HG03521 (cell line): Measurements from ENCODE around the gene PERP.
"Not testable (repeated sequence)": the region's sequence is repeated elsewhere in the genome, so short reads cannot be mapped to it uniquely, and the experiment has no call there.

Source experiments
- ATAC-seq: cut with Tn5 transposase; IDR thresholded peaks from one replicate; pipeline ENCODE4 v1.9.1; 2021; ENCODE audit warnings: mild to moderate bottlenecking, moderate library complexity; ENCODE audit not compliant: unreplicated experiment

Gene PERP

DNA sequence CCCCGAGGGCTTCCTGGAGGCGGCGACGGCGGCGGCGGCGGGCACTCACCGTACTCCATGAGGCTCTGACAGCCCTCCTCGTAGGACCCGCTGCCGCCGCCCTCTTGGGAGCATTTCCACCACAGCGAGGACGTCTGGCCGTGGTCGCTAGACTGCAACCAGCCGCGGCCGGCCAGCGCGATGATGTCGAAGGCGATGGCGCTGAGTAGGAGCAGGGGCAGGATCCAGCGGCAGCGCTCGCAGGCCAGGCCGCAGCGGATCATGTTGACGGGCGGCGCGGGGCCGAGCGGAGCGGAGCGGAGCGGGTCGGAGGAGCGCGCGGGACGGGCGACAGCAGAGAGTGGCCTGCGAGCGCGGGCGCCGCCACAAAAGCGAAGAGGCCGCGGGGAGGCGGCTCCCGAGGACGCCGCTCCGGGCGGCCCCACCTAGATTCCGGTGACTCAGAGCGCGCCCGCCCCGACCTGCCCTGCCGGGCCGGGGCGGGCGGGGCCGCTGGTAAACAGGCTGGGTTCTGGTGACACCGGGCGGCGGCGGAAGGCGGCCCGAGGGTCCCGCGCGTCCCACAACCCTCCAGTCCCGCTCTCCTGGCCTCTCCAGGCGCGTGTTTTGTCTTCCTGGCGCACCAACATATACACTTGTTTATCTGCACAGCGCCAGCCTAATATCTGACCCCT, at the start of gene PERP:
PERP (minus strand) TSS at position 342 of the 674 bp plus-strand sequence; CDS start at position 263, 79 bp downstream.
- ATAC-seq: peak; percentile 59

GRCh38 chr6:138155443-138155842, 48.2 kb upstream of the PERP start:
- ATAC-seq: no peak

- no peak for ATAC-seq
Measured at GRCh38 chr6:138146544-138146943, 39.3 kb upstream of the PERP start.

GRCh38 chr6:138145402-138145801, 38.2 kb upstream of the PERP start:
- peak; percentile 81 for ATAC-seq

DNA sequence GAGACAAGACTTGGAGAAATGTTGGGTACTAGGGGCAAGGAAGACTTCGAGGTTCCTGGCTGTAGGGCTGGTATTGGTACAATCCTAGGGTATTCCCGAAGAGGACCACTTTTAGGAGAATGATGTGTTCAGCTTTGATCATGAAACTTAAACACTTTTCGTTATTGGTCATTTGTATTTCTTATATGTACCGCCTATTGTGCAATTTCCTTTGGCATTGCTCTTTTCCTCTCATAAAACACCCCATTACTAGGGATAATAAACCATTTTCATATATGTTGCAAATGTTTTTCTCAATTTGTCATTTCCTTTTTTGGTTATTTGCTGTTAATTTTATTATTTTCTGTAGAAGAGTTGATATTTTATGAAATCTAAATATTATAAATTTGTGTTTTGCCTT, 35.6 kb upstream of the PERP start:
- ATAC-seq: no peak

DNA sequence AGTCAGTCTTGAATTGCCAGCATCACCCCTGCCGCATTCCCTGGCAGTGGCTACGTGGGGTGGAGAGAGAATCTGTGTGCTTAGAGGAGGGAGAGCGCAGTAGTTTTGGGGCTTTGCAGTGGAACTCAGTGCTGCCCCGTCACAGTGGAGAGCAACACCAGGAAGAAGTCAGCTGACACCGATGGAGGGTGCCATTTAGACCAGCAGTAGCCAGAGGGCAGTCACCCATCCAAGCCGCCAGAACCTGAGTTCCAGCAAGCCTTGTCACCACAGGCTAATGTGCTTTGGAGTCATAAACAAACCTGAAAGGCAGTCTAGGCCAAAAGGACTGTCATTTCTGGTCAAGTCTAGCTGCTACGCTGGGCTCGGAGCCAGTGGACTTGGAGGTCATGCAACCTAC, 22.0 kb upstream of the PERP start:
- no peak for ATAC-seq

- ATAC-seq: no peak
Measured at GRCh38 chr6:138128096-138128495, 20.9 kb upstream of the PERP start.

DNA sequence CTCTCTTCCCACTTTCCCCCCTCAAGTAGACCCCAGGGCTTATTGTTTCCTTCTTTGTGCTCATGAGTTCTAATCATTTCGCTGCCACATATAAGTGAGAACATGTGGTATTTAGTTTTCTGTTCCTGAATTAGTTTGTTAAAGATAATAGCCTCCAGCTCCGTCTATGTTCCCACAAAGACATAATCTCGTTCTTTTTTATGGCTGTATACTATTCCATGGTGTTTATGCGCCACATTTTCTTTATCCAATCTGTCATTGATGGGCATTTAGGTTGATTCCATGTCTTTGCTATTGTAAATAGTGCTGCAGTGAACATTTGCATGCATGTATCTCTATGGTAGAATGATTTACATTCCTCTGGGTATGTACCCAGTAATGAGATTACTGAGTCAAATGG, 16.9 kb upstream of the PERP start:
- no peak for ATAC-seq

DNA sequence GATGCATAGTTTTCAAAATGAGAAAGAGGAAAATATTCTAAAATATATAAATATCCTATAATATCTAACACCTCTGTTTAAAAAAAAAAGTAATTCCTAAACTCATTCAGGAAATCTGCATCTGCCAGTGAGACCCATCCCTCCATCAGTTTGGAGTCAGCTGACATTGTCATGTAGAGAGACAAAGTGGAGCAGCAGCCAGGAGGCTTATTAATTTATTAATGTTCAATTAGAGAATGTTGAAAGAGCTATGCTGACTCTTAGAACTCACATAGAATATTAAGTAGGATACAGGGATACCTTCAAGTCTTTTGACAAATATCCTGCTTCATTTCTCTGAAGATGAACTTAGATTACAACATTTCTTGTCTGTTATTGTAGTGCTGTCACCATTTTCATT, 12.8 kb upstream of the PERP start:
- ATAC-seq: no peak

GRCh38 chr6:138119229-138119628, 12.0 kb upstream of the PERP start:
- not testable (repeated sequence) for ATAC-seq

GRCh38 chr6:138117376-138117914, 10.2 kb upstream of the PERP start:
- no peak for ATAC-seq

- no peak for ATAC-seq
Measured at GRCh38 chr6:138116661-138116999, 9.4 kb upstream of the PERP start.

GRCh38 chr6:138115877-138116660, 8.8 kb upstream of the PERP start:
- peak; percentile 80 for ATAC-seq

- no peak for ATAC-seq
Measured at GRCh38 chr6:138115201-138115600, 8.0 kb upstream of the PERP start.

DNA sequence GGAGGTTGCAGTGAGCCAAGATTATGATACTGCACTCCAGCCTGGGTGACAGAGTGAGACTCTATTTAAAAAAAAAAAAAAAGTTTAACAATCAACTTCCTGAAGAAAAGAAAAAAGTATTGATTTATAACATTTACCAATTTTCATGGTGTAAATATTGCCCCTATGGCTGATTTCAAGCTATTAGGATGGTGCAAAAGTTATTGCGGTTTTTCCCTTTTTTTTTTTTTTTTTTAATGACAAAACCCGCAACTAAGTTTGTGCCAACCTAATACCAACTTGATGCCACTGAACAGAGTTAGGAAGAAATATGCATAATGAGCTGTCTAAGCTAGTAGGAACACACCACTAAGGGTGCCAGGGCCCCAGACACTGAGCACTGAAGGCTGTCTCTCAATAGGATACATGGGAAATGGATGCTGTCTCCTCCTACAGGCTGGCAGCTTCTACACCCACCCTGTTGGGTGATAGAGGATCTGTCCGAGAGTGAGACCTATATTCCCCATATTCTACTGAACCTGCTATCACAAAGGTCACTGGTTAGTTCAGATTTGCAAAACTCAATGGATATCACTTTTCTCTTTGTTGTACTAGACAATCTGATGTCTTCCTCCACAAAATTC, 6.5 kb upstream of the PERP start:
- ATAC-seq: no peak

- no peak for ATAC-seq
Measured at GRCh38 chr6:138110229-138110628, 3.0 kb upstream of the PERP start.

DNA sequence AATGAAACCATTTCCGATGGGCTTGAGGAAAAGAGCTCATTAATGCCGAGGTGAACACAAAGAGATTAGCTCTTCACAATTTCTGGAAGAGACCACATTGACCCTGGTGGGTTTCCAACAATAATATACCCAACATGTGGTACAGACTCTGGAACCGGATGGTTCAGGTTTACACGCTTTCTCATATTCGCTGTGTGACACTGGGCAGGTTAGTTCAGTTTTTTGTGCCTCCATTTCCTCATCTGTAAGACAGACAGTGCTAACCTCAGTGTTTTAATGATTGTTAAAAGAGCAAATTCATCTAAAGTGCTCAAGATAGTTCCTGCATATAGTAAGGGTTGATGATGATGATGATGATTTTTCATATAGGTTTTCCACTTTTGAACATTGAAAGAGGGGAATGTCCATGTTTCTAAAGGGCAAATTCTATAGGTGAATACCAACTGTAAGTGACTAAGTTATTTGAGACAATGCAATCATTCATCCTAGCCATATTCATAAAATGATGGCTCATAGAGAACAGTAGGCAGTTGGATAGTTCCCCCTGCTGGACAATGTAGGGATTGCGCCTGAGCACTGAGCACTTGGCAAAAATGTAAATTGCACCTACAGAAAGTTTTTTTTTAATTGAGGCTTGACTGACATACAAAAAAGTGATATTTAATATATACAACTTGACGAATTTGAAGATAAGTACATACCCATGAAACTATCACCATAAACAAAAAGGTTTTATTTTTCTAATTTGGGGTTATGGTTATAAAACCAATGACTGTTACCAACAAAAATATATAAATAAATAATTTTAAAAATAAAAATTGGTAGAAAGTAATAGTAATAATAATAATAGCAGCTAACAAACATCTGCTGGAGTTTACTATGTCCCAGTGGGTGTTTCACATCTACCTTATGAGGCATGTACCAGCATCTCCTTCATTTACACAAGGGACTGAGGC, 2.1 kb upstream of the PERP start:
- ATAC-seq: no peak

- ATAC-seq: peak; percentile 14
Measured at GRCh38 chr6:138107752-138108592, 753 bp upstream of the PERP start.

DNA sequence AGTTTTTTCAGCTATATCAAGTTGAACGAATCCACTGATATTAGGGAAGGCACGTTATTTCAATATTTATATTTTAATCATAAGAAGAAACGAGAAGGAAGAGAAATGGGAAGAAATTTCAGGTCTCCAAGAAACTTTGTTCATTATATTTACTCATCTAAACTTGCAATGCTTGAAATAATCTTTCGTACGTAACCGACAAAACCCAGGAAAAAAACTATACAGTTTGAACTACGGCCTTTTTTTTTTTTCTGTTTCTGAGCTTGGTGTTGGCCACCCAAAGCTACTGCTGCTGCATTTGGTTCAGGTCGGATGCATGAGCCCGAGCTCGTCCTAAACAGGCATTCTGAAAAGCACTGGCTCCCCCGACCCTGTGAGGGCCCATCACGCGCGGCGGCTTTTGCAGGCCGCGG, 548 bp downstream of the PERP start:
- no peak for ATAC-seq
